Esophagus (tissue), 2 donors: Measurements from ENCODE around the gene BCL11A. TPM values are rescaled to one million over a fixed set of nuclear protein-coding genes. Genes with fewer than 3 reads are reported as not detected.

Source experiments
- H3K27ac ChIP-seq, 2 donors: one replicate each; pipeline ENCODE4 v1.5.1; 2013; ENCODE audit warnings: low read depth in 2 of 2, mild to moderate bottlenecking in 2 of 2, inconsistent platforms in 1 of 2, low read length in 1 of 2, moderate library complexity in 1 of 2
- H3K27me3 ChIP-seq, 2 donors: one replicate each; pipeline ENCODE4 v1.6.1; 2013; ENCODE audit warnings: low read length in 2 of 2, control low read depth in 1 of 2, mild to moderate bottlenecking in 1 of 2; ENCODE audit not compliant: insufficient read depth in 2 of 2, control insufficient read depth in 1 of 2
- H3K36me3 ChIP-seq, 2 donors: one replicate each; pipeline ENCODE4 v1.6.1; 2013; ENCODE audit warnings: low read length in 1 of 2; ENCODE audit not compliant: control insufficient read depth in 2 of 2, insufficient read depth in 2 of 2
- H3K4me1 ChIP-seq, 2 donors: one replicate each; pipeline ENCODE4 v1.6.1; 2013; ENCODE audit warnings: low read length in 1 of 2; ENCODE audit not compliant: control insufficient read depth in 2 of 2, insufficient read depth in 2 of 2
- H3K4me3 ChIP-seq, 2 donors: one replicate each; pipeline ENCODE4 v1.5.1; 2013; ENCODE audit warnings: low read length in 2 of 2, mild to moderate bottlenecking in 2 of 2, low read depth in 1 of 2, moderate library complexity in 1 of 2
- H3K9me3 ChIP-seq, 2 donors: one replicate each; pipeline ENCODE4 v1.6.1; 2013; ENCODE audit warnings: mild to moderate bottlenecking in 2 of 2, low read depth in 1 of 2, low read length in 1 of 2, moderate library complexity in 1 of 2; ENCODE audit not compliant: control insufficient read depth in 2 of 2, insufficient read depth in 1 of 2
- WGBS, 2 donors: extraction: QIAGEN DNeasy Blood & Tissue Kit; methylation state at CpG; one replicate each; pipeline ENCODE4 v1.1.7; 2013; 5-methylcytosine and 5-hydroxymethylcytosine counted together
- polyA plus RNA-seq, 2 donors: library from polyadenylated mRNA; stranded (reverse); fragments of 200-250 nt; gene quantifications; one replicate each; pipeline ENCODE4 v1.2.3, GENCODE V29; 2013
- donor health status: healthy with polysubstance abuse.
- donor health status: Bipolar disorder and iron deficiency.

The BCL11A gene
- polyA plus RNA-seq, 2 donors = 8.6 to 25.5 TPM

DNA sequence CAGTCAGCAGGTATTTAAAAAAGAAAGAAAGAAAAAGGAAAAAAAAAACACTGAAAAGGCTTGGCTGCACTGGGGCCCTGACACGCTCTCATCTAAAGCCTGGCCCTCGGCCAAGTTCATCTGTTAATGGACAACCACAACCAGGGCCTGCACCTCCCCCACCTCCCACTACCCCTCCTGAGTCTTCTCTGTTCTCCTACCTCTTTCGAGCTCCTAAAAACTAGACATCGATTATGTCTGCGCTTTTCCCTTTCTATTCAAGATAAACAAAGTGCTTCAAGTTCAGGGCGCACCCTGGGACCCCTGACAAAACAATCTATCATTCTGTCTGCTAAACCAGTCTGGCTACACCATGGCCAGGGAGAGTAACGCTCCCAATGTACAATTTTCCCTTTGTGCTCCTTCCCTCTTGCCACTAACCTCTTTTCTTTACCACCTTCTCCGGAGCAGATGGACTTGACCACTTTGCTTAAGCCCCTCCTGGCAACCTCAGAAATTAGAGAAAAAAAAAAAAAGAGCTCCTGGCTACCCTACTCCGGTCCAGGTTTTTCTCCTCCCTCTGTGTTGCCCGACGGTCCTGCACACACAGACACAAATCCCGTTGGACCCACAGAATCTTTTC is 22.7 kb downstream of the BCL11A start:
- H3K4me1 ChIP-seq = peaks cover 2 to 11% of the 10 kb centered on the region in 2 donors
- no peaks in the 10 kb centered on the region for H3K27me3 ChIP-seq
- H3K36me3 ChIP-seq = no peaks in the 10 kb centered on the region
- peak overlapping the region in 1 of 2 donors; percentile 18 for H3K4me3 ChIP-seq
- H3K9me3 ChIP-seq = no peaks in the 10 kb centered on the region
- 13 to 20% methylated on average over 12 of the region's 12 CpGs for WGBS, 2 donors
- peak overlapping the region; percentile 65 to 85 for H3K27ac ChIP-seq

DNA sequence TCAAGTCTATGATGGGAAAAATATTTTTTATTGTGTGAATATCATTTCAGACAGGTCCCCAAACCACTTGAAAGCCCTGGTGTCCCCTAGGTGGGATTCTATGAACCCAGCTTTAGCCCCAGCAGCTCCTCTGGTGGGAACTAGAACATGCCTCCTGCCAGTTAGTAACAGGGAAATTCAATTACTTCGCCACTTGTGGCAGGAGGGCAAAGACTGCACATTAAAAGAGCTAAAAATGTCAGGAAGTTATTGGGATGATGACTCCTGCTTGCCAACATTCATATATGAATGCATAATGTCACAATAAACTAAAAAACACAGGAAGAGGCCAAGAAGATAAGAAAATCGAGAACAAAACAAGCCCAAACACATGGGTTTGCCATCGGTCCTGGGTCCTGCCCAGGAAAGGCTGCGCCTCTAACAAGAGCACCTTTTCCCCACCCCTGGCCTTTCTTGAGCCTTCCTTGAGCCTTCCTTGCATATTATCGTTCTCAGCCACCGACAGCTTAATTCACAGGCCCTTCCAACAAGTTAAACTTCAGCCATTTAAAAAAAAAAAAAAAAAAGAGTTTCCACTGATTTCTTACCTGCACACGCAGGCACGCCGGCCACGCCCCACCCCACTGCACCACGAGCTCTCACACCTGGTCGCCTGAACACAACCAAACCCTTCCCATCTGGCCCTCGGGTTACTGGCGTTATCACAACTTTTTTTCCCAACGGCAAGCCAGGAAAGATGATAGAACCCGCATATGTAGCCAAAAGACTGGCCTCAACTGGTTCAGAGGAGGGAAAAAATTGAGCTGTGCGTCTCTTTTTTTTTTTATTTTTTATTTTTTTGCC is 23.4 kb downstream of the BCL11A start:
- Histone ChIP-seq H3K4me3 (peak overlapping the region in 1 of 2 donors; percentile 18), H3K4me1 (peaks cover 2 to 11% of the 10 kb centered on the region in 2 donors), H3K27ac (peak overlapping the region; percentile 65 to 88), H3K27me3 (no peaks in the 10 kb centered on the region), H3K9me3 (no peaks in the 10 kb centered on the region), H3K36me3 (no peaks in the 10 kb centered on the region)
- WGBS, 2 donors = 29 to 36% methylated on average over 17 of the region's 17 CpGs

DNA sequence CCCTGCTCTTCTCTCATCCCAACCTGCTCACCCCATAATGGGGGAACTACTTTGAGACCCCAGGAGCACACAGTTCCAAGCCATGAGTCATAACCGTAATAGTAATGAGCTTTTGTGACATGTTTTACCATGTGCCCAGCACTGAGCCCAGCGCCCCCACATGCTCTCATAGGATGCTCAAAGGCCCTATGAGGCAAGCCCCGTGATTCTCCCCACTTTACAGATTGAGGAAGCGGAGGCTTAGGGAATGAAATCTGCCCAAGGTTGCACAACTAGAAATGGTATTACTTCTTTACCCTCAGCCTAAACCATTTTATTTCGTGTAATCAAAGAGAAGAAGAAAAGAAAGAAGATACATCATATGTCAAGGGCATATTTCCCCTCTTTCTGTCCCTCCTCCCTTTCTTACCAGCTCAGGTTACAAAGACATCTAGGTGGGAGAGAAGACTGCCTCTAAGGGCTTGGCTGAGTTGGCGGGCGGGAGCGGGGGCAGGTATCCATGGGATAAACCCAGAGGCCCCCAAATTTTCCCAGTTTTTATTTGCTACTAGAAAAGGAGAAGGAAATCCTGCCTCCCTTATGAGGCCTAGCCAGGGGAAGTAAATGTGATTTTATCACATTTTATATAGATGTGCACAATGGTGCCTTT is 24.2 kb downstream of the BCL11A start:
- H3K4me3 ChIP-seq = no peak overlapping the region
- H3K36me3 ChIP-seq = no peaks in the 10 kb centered on the region
- peak overlapping the region; percentile 38 to 65 for H3K27ac ChIP-seq
- H3K27me3 ChIP-seq = no peaks in the 10 kb centered on the region
- no peaks in the 10 kb centered on the region for H3K9me3 ChIP-seq
- H3K4me1 ChIP-seq = peaks cover 2 to 11% of the 10 kb centered on the region in 2 donors
- 71% methylated on average over 8 of the region's 8 CpGs for WGBS, 2 donors

DNA sequence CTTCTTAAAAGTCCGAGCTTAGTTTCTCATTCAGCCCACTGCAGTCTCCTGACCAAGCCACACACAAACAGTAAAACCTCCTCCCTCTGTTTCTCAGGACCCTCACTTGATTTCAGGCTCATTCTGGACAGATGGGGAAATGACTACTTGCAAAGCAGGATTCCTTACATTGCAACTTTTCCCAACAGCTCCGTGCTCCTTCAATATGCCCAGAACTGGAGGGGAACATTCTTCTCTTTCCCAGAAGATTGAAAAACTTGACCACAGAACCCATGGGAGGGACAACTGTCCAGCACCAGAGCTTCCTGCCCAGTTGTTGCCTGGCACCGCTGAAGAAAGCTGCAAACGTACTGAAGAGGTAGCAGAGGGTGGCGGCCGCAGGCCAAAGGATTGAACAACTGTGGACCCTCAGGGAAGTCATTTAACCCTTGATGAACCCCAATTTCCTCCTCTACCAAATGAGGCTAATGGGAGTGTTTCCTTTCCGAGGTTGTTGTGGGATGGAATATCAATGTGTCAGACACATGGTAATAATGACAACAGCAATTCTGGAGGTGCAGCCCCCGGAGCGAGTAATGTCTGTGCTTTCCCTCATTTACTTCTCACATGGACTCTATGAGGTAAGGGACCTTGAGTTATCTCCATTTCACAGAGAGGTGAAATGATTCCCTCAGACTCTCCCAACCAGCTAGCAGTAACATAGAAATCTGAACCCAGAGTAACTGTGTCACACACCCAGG is 25.0 kb downstream of the BCL11A start:
- H3K27ac ChIP-seq = peak overlapping the region; percentile 5 to 38
- H3K36me3 ChIP-seq = no peaks in the 10 kb centered on the region
- H3K4me3 ChIP-seq = no peak overlapping the region
- H3K4me1 ChIP-seq = peaks cover 2 to 9% of the 10 kb centered on the region in 2 donors
- no peaks in the 10 kb centered on the region for H3K27me3 ChIP-seq
- WGBS, 2 donors = 67 to 80% methylated on average over 9 of the region's 9 CpGs
- no peaks in the 10 kb centered on the region for H3K9me3 ChIP-seq

DNA sequence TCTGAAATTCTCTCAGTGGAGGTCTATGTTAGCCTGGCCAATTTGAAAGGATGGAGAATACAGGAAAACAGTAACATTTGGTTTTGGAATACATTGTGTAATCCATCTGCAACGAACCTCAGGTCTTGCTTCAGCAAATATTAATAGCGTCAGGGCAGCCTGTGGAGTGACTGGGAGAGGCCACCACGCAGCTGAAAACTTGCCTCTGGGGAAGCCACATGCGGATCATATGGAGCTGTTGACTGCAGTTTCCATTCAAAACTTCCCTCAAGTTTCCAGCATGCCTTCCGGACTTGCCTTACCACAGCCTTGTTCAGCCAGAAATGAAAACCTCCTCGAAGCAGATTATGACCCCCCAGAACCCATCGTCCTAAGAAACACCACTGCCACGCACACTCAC is 25.7 kb downstream of the BCL11A start:
- Histone ChIP-seq H3K27ac (peak overlapping the region in 1 of 2 donors; percentile 5), H3K9me3 (no peaks in the 10 kb centered on the region), H3K4me1 (peaks cover 2 to 9% of the 10 kb centered on the region in 2 donors), H3K27me3 (no peaks in the 10 kb centered on the region), H3K4me3 (no peak overlapping the region), H3K36me3 (no peaks in the 10 kb centered on the region)
- WGBS, 2 donors = 48 to 62% methylated on average over 8 of the region's 8 CpGs

DNA sequence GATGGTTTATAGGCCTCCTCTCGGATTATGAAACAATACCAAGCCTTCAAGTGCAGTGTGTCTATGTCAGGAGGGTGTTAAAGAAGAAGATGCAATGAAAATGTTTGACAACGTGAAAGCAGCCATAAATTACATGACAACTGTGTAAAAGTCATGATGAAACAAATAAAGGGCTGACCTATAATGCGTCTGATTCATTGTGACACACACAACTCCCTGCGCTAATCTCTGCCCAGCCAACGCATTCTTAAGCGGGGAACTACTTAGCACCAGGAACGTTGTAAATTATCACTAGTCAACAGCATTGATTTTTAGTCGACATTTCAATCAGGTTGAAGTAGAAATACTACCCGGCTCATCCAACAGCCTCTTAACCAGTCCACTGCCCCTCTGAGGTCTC is 26.8 kb downstream of the BCL11A start:
- Histone ChIP-seq H3K27ac (no peak overlapping the region), H3K27me3 (no peaks in the 10 kb centered on the region), H3K4me1 (peaks cover 2 to 7% of the 10 kb centered on the region in 2 donors), H3K9me3 (no peaks in the 10 kb centered on the region), H3K4me3 (no peak overlapping the region), H3K36me3 (peaks cover 0 to 2% of the 10 kb centered on the region in 2 donors)
- WGBS, 2 donors = 78 to 81% methylated on average over 9 of the region's 9 CpGs

DNA sequence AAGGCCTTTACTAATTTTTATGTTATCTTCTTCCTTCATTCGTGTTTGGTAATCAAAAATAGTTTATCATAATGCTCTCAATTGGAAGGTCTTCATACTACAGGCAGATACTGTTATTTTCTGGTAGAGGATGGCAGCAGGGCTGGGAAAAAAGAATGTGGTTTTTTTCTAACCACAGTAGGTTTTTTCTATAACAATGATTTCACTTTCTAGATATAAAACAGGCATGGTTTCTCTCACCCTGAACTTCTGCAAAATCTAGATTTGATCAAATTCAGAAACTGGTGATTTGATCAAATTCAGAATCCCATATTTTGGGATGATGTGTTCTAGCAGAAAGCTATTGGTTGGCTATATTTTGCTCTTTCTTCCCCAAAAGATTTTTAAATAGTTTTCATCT is 27.6 kb downstream of the BCL11A start:
- WGBS, 2 donors = 45 to 59% methylated on average over 1 of the region's 1 CpG
- Histone ChIP-seq H3K27me3 (no peaks in the 10 kb centered on the region), H3K36me3 (peaks cover 2 to 3% of the 10 kb centered on the region in 2 donors), H3K27ac (no peak overlapping the region), H3K4me3 (no peak overlapping the region), H3K4me1 (peaks cover 0 to 6% of the 10 kb centered on the region in 2 donors), H3K9me3 (no peaks in the 10 kb centered on the region)

DNA sequence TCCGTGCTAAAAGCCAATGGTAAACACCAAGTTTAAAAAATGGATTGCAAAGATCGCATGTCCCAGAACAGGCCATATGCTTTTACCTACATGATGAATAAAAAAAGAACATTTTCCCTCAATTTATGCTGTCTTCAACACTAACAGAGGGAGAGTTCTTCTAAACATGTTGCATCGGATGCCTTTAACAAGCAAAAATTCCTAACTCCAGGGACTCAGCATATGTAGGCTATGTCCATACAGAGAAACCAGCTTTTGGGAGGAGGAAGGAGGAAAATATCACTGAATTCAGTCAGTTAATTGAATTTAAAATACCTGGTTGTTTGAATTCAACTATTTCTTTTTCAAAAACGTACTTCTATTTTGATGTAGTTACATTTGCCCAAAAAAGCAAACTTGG is 28.6 kb downstream of the BCL11A start:
- H3K36me3 ChIP-seq = peaks cover 2 to 3% of the 10 kb centered on the region in 2 donors
- no peak overlapping the region for H3K27ac ChIP-seq
- 84 to 92% methylated on average over 4 of the region's 4 CpGs for WGBS, 2 donors

DNA sequence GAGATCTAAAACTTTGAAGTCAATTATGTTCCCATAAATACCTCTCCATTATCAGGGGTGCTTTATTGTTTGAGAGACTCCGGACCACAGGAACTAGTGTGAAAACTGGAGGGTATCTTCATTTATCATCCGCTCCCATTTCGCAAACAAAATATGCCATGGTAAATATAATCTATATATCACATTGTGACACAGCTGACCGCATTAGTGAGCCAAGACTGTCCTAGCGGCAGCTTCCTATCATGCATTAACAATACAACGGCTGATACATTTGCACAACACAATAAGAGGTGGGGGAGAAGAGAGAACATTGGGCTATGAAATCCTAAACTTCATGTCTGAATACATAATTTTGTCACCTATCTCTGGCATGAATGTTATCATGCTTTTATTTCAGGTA is 29.5 kb downstream of the BCL11A start:
- Histone ChIP-seq H3K4me3 (no peak overlapping the region), H3K36me3 (peaks cover 2 to 3% of the 10 kb centered on the region in 2 donors), H3K27ac (no peak overlapping the region), H3K27me3 (no peaks in the 10 kb centered on the region), H3K9me3 (no peaks in the 10 kb centered on the region), H3K4me1 (peaks cover 0 to 4% of the 10 kb centered on the region in 2 donors)
- 84 to 86% methylated on average over 6 of the region's 6 CpGs for WGBS, 2 donors

More for the DNA sequence above, 28.6 kb downstream of the BCL11A start:
- Histone ChIP-seq H3K27me3 (no peaks in the 10 kb centered on the region), H3K9me3 (no peaks in the 10 kb centered on the region), H3K4me1 (peaks cover 0 to 6% of the 10 kb centered on the region in 2 donors), H3K4me3 (no peak overlapping the region)
